ENCODE data around the gene LGR6. TPM values are rescaled to one million over a fixed set of nuclear protein-coding genes. Genes with fewer than 3 reads are reported as not detected.

Gene LGR6
- total RNA-seq, 4 donors from 2014 or later = 0.15 TPM; not detected in 3

- no peaks in the 10 kb centered on the region for H3K36me3 ChIP-seq
- H3K27ac ChIP-seq = no peak overlapping the region
- H3K4me1 ChIP-seq = no peaks in the 10 kb centered on the region
- TF ChIP-seq POLR2A (IDR thresholded peaks at IDR 0.05) (no peak), CTCF (IDR thresholded peaks at IDR 0.05 in 4 of 5, conservative IDR thresholded peaks at IDR 0.05 in 1 of 5) (no peak)
- DNase-seq = no peak
- intact Hi-C loops (cut with DNase I; ENCODE audit: low total_unique reads) (no loop called here), in situ Hi-C loops (cut with MboI; ENCODE audit: low sequenced_read_pairs in 4 of 4) (no loop called here)
- no peaks in the 10 kb centered on the region for H3K9me3 ChIP-seq
- no peak overlapping the region for H3K4me3 ChIP-seq
- no peak for ATAC-seq
- peaks cover 3 to 8% (median 6%) of the 10 kb centered on the region in 3 donors for H3K27me3 ChIP-seq
Measured at GRCh38 chr1:202264726-202265125, 71.1 kb downstream of the LGR6 start.

GRCh38 chr1:202266061-202266765 is 72.6 kb downstream of the LGR6 start:
- TF ChIP-seq POLR2A (IDR thresholded peaks at IDR 0.05) = no peak
- TF ChIP-seq CTCF (IDR thresholded peaks at IDR 0.05 in 4 of 5, conservative IDR thresholded peaks at IDR 0.05 in 1 of 5) = no peak
- Histone ChIP-seq H3K9me3 (no peaks in the 10 kb centered on the region), H3K36me3 (no peaks in the 10 kb centered on the region), H3K4me3 (no peak overlapping the region), H3K4me1 (no peaks in the 10 kb centered on the region), H3K27ac (no peak overlapping the region), H3K27me3 (peaks cover 3 to 8% (median 6%) of the 10 kb centered on the region in 3 donors)
- ATAC-seq = no peak
- in situ Hi-C loops (cut with MboI; ENCODE audit: low sequenced_read_pairs in 4 of 4) (no loop called here), intact Hi-C loops (cut with DNase I; ENCODE audit: low total_unique reads) (no loop called here)
- DNase-seq = no peak

DNA sequence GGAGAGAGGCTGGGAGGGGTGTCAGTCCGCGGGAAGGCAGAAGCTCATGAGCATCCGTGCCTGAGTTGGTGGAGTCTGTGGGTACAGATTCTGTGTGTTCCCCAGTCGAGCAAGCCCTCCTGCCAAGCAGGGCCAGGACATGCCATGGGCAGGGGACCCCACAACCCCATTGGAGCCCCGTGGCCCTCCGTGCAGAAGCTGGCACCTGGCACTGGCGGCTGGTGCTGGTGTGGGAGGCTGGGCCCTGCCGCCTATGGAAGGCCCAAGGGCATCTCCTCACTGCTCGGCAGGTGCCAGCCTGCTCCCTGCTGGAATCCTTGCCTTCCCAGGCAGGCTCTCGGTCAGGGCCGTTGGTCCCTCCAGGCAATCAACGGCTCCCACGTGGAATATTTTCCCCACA is 74.4 kb downstream of the LGR6 start:
- ATAC-seq (no peak), DNase-seq (no peak)
- in situ Hi-C loops (cut with MboI; ENCODE audit: low sequenced_read_pairs in 4 of 4) = no loop called here

GRCh38 chr1:202268817-202269216 is 75.2 kb downstream of the LGR6 start:
- no peaks in the 10 kb centered on the region for H3K4me1 ChIP-seq
- ATAC-seq = no peak
- no peaks in the 10 kb centered on the region for H3K36me3 ChIP-seq
- H3K27ac ChIP-seq = no peak overlapping the region
- in situ Hi-C loops (cut with MboI; ENCODE audit: low sequenced_read_pairs in 4 of 4) = no loop called here
- TF ChIP-seq POLR2A (IDR thresholded peaks at IDR 0.05) = no peak
- H3K4me3 ChIP-seq = no peak overlapping the region
- intact Hi-C loops (cut with DNase I; ENCODE audit: low total_unique reads) = no loop called here
- peaks cover 0 to under 1% (median 0%) of the 10 kb centered on the region in 3 donors for H3K27me3 ChIP-seq
- DNase-seq = no peak
- no peaks in the 10 kb centered on the region for H3K9me3 ChIP-seq

More for the DNA sequence above, 74.4 kb downstream of the LGR6 start:
- no peak for TF ChIP-seq POLR2A (IDR thresholded peaks at IDR 0.05)
- TF ChIP-seq CTCF (IDR thresholded peaks at IDR 0.05 in 4 of 5, conservative IDR thresholded peaks at IDR 0.05 in 1 of 5) = no peak
- no peak overlapping the region for H3K27ac ChIP-seq
- intact Hi-C loops (cut with DNase I; ENCODE audit: low total_unique reads) = no loop called here
- H3K9me3 ChIP-seq = no peaks in the 10 kb centered on the region
- peaks cover 0 to 7% (median 6%) of the 10 kb centered on the region in 3 donors for H3K27me3 ChIP-seq
- no peaks in the 10 kb centered on the region for H3K4me1 ChIP-seq
- H3K36me3 ChIP-seq = no peaks in the 10 kb centered on the region
- no peak overlapping the region for H3K4me3 ChIP-seq

GRCh38 chr1:202270871-202271326 is 77.3 kb downstream of the LGR6 start:
- intact Hi-C loops (cut with DNase I; ENCODE audit: low total_unique reads) = no loop called here
- H3K27ac ChIP-seq = no peak overlapping the region
- in situ Hi-C loops (cut with MboI; ENCODE audit: low sequenced_read_pairs in 4 of 4) = no loop called here

More at GRCh38 chr1:202270871-202271326, 77.3 kb downstream of the LGR6 start:
- Histone ChIP-seq H3K36me3 (no peaks in the 10 kb centered on the region), H3K4me3 (no peak overlapping the region), H3K4me1 (no peaks in the 10 kb centered on the region), H3K9me3 (no peaks in the 10 kb centered on the region), H3K27me3 (no peaks in the 10 kb centered on the region)
- DNase-seq = no peak
- TF ChIP-seq POLR2A (IDR thresholded peaks at IDR 0.05) (no peak), CTCF (IDR thresholded peaks at IDR 0.05 in 4 of 5, conservative IDR thresholded peaks at IDR 0.05 in 1 of 5) (no peak)
- no peak for ATAC-seq
